Tibial nerve (tissue), 4 donors: ENCODE data around the gene C11orf58. TPM values are rescaled to one million over a fixed set of nuclear protein-coding genes. Genes with fewer than 3 reads are reported as not detected.

ENCODE experiments used
- DNase-seq, 2 donors: peaks; one replicate each; pipeline ENCODE4 v3.0.0-alpha.2; 2019; ENCODE audit warnings: low spot score in 2 of 2
- H3K27ac ChIP-seq, 4 donors: fragments of 200-600 bp; sonication (generic) in 3 of 4; one replicate each; pipeline ENCODE4 v1.5.1; 2017 to 2019; ENCODE audit warnings: mild to moderate bottlenecking in 1 of 4
- H3K27me3 ChIP-seq, 2 donors: fragments of 200-600 bp; sonication (generic) in 1 of 2; one replicate each; pipeline versions ENCODE4 v1.5.1 to v1.6.0; 2017 to 2019
- H3K36me3 ChIP-seq, 3 donors: fragments of 200-600 bp; sonication (generic); one replicate each; pipeline ENCODE4 v1.5.1; 2018 to 2019
- H3K4me1 ChIP-seq, 4 donors: fragments of 200-600 bp; sonication (generic) in 3 of 4; one replicate each; pipeline ENCODE4 v1.5.1; 2017 to 2019
- H3K4me3 ChIP-seq, 4 donors: fragments of 200-600 bp; sonication (generic) in 3 of 4; one replicate each; pipeline ENCODE4 v1.5.1; 2017 to 2019; ENCODE audit warnings: mild to moderate bottlenecking in 1 of 4, moderate library complexity in 1 of 4
- H3K9me3 ChIP-seq, 4 donors: fragments of 200-600 bp; sonication (generic) in 3 of 4; one replicate each; pipeline ENCODE4 v1.5.1; 2017 to 2019
- CTCF ChIP-seq, 5 experiments: fragments of 200-600 bp in 3 of 5; fragments of 450-650 bp in 2 of 5; sonication (generic) in 3 of 5; IDR thresholded peaks; one replicate each; pipeline ENCODE4 v1.5.1; 2016 to 2019; ENCODE audit warnings: antibody characterized with exemption in 5 of 5, mild to moderate bottlenecking in 3 of 5, moderate library complexity in 2 of 5
- EP300 ChIP-seq, 2 donors: sonication (generic); formaldehyde crosslinking; IDR thresholded peaks; one replicate each; pipeline ENCODE4 v1.6.1; 2017; ENCODE audit warnings: antibody characterized with exemption in 2 of 2, mild to moderate bottlenecking in 1 of 2
- POLR2A ChIP-seq, 2 donors: fragments of 450-650 bp; IDR thresholded peaks; one replicate each; pipeline ENCODE4 v1.6.1; 2017; ENCODE audit warnings: antibody characterized with exemption in 2 of 2, mild to moderate bottlenecking in 2 of 2, moderate library complexity in 2 of 2
- WGBS, 2 donors: methylation state at CpG; one replicate each; pipeline ENCODE4 v1.1.5; 2018; 5-methylcytosine and 5-hydroxymethylcytosine counted together
- total RNA-seq, 4 donors: library from RNA; depleted of rRNA; stranded (reverse); fragments of >200 nt; gene quantifications; one replicate each; pipeline ENCODE4 v1.1.0, GENCODE V29; 2016

The C11orf58 gene
- total RNA-seq, 4 donors from 2014 or later, result 136 to 170 (median 144) TPM

GRCh38 chr11:16777613-16777975, 39.1 kb downstream of the C11orf58 start:
- peaks cover 0 to 49% (median 0%) of the 10 kb centered on the region in 3 donors for H3K36me3 ChIP-seq
- no peak for DNase-seq

GRCh38 chr11:16778286-16778685, 39.8 kb downstream of the C11orf58 start:
- Histone ChIP-seq H3K4me3 (no peak overlapping the region), H3K27ac (no peak overlapping the region), H3K27me3 (no peaks in the 10 kb centered on the region), H3K9me3 (no peaks in the 10 kb centered on the region), H3K4me1 (peaks cover 0 to 9% (median 0%) of the 10 kb centered on the region in 4 donors), H3K36me3 (peaks cover 0 to 56% (median 0%) of the 10 kb centered on the region in 3 donors)
- TF ChIP-seq EP300 (IDR thresholded peaks at IDR 0.05) (no peak), CTCF (IDR thresholded peaks at IDR 0.05) (no peak), POLR2A (IDR thresholded peaks at IDR 0.05) (no peak)
- no peak for DNase-seq
- 80 to 87% methylated on average over 6 of the region's 6 CpGs for WGBS, 2 donors

More at GRCh38 chr11:16777613-16777975, 39.1 kb downstream of the C11orf58 start:
- Histone ChIP-seq H3K4me1 (peaks cover 0 to 9% (median 0%) of the 10 kb centered on the region in 4 donors), H3K27ac (no peak overlapping the region), H3K9me3 (no peaks in the 10 kb centered on the region), H3K4me3 (no peak overlapping the region), H3K27me3 (no peaks in the 10 kb centered on the region)
- TF ChIP-seq CTCF (IDR thresholded peaks at IDR 0.05), result no peak
- TF ChIP-seq EP300 (IDR thresholded peaks at IDR 0.05), result no peak
- TF ChIP-seq POLR2A (IDR thresholded peaks at IDR 0.05), result no peak
- 86 to 91% methylated on average over 3 of the region's 3 CpGs for WGBS, 2 donors

GRCh38 chr11:16778876-16779275, 40.4 kb downstream of the C11orf58 start:
- TF ChIP-seq CTCF (IDR thresholded peaks at IDR 0.05) (no peak), POLR2A (IDR thresholded peaks at IDR 0.05) (no peak), EP300 (IDR thresholded peaks at IDR 0.05) (no peak)
- 82 to 92% methylated on average over 8 of the region's 8 CpGs for WGBS, 2 donors
- Histone ChIP-seq H3K27ac (no peak overlapping the region), H3K27me3 (no peaks in the 10 kb centered on the region), H3K4me1 (peaks cover 0 to 9% (median 0%) of the 10 kb centered on the region in 4 donors), H3K9me3 (no peaks in the 10 kb centered on the region), H3K4me3 (no peak overlapping the region), H3K36me3 (peaks cover 0 to 58% (median 0%) of the 10 kb centered on the region in 3 donors)
- no peak for DNase-seq

GRCh38 chr11:16779436-16779835, 41.0 kb downstream of the C11orf58 start:
- no peak overlapping the region for H3K4me3 ChIP-seq
- TF ChIP-seq EP300 (IDR thresholded peaks at IDR 0.05), result no peak
- TF ChIP-seq CTCF (IDR thresholded peaks at IDR 0.05), result no peak
- no peak for TF ChIP-seq POLR2A (IDR thresholded peaks at IDR 0.05)
- no peaks in the 10 kb centered on the region for H3K27me3 ChIP-seq
- WGBS, 2 donors, result 80 to 82% methylated on average over 8 of the region's 8 CpGs
- no peak overlapping the region for H3K27ac ChIP-seq
- H3K36me3 ChIP-seq, result peaks cover 0 to 58% (median 0%) of the 10 kb centered on the region in 3 donors
- H3K9me3 ChIP-seq, result no peaks in the 10 kb centered on the region
- DNase-seq, result no peak
- H3K4me1 ChIP-seq, result peaks cover 0 to 9% (median 0%) of the 10 kb centered on the region in 4 donors

GRCh38 chr11:16780146-16780545, 41.7 kb downstream of the C11orf58 start:
- no peak overlapping the region for H3K27ac ChIP-seq
- TF ChIP-seq POLR2A (IDR thresholded peaks at IDR 0.05), result no peak
- no peak for TF ChIP-seq CTCF (IDR thresholded peaks at IDR 0.05)
- TF ChIP-seq EP300 (IDR thresholded peaks at IDR 0.05), result no peak
- H3K36me3 ChIP-seq, result peaks cover 0 to 58% (median 0%) of the 10 kb centered on the region in 3 donors
- no peak overlapping the region for H3K4me3 ChIP-seq
- no peak for DNase-seq
- 89 to 95% methylated on average over 2 of the region's 2 CpGs for WGBS, 2 donors
- no peaks in the 10 kb centered on the region for H3K9me3 ChIP-seq
- no peaks in the 10 kb centered on the region for H3K27me3 ChIP-seq
- H3K4me1 ChIP-seq, result peaks cover 0 to 9% (median 0%) of the 10 kb centered on the region in 4 donors
